MM.1S (cell line): ENCODE results near the gene IL2RA.

Experiments
- DNase-seq: peaks from one replicate; pipeline ENCODE4 v3.0.0-alpha.2; 2015
- H2AFZ ChIP-seq: fragments of 300-600 bp; sonication (generic); 2 replicates; pipeline ENCODE4 v1.6.0; 2016; ENCODE audit warnings: antibody characterized with exemption, low read length
- H3F3A ChIP-seq: fragments of 300-600 bp; sonication (generic); 2 replicates; pipeline ENCODE4 v1.6.1; 2016; ENCODE audit warnings: mild to moderate bottlenecking, antibody characterized with exemption, low read length, moderate library complexity, mixed read lengths; ENCODE audit not compliant: insufficient read depth
- H3K27ac ChIP-seq: fragments of 300-600 bp; sonication (generic); 2 replicates; pipeline ENCODE4 v1.5.1; 2016; ENCODE audit warnings: mild to moderate bottlenecking, low read length
- H3K27me3 ChIP-seq: fragments of 300-600 bp; sonication (generic); replicated peaks from 2 replicates; pipeline ENCODE4 v1.6.0; 2016; ENCODE audit warnings: low read length; ENCODE audit not compliant: insufficient read depth
- H3K36me3 ChIP-seq: fragments of 300-600 bp; sonication (generic); replicated peaks from 2 replicates; pipeline ENCODE4 v1.6.1; 2016; ENCODE audit warnings: mild to moderate bottlenecking, low read length, mixed read lengths; ENCODE audit not compliant: insufficient read depth
- H3K4me1 ChIP-seq: fragments of 300-600 bp; sonication (generic); 2 replicates; pipeline ENCODE4 v1.6.1; 2016; ENCODE audit warnings: low read length, mixed read lengths
- H3K4me2 ChIP-seq: fragments of 300-600 bp; sonication (generic); 2 replicates; pipeline ENCODE4 v1.6.0; 2016; ENCODE audit warnings: low read depth, low read length
- H3K4me3 ChIP-seq: fragments of 300-600 bp; sonication (generic); 2 replicates; pipeline ENCODE4 v1.5.1; 2016; ENCODE audit warnings: low read length, mixed read lengths
- H3K79me2 ChIP-seq: fragments of 300-600 bp; sonication (generic); 2 replicates; pipeline ENCODE4 v1.6.1; 2016; ENCODE audit warnings: mixed run types, low read length, mixed read lengths
- H3K9ac ChIP-seq: fragments of 300-600 bp; sonication (generic); 2 replicates; pipeline ENCODE4 v1.6.1; 2016; ENCODE audit warnings: low read length, mixed read lengths
- H3K9me2 ChIP-seq: fragments of 300-600 bp; sonication (generic); replicated peaks from 2 replicates; pipeline ENCODE4 v1.6.1; 2016; ENCODE audit warnings: mild to moderate bottlenecking, low read length, mixed read lengths; ENCODE audit not compliant: insufficient read depth
- H3K9me3 ChIP-seq: fragments of 300-600 bp; sonication (generic); replicated peaks from 2 replicates; pipeline ENCODE4 v1.6.1; 2016; ENCODE audit warnings: mild to moderate bottlenecking, low read length, mixed read lengths; ENCODE audit not compliant: insufficient read depth
- H4K20me1 ChIP-seq: fragments of 300-600 bp; sonication (generic); 2 replicates; pipeline ENCODE4 v1.6.1; 2016; ENCODE audit warnings: mild to moderate bottlenecking, low read length, moderate library complexity, mixed read lengths; ENCODE audit not compliant: insufficient read depth
- CTCF ChIP-seq: fragments of 300-600 bp; sonication (generic); IDR thresholded peaks from 2 replicates; pipeline ENCODE4 v1.5.1; 2016; ENCODE audit warnings: antibody characterized with exemption, low read length, mixed read lengths
- EZH2 ChIP-seq: fragments of 300-600 bp; sonication (generic); optimal IDR thresholded peaks from 2 replicates; pipeline ENCODE3; 2017; ENCODE audit warnings: low read depth, mild to moderate bottlenecking, antibody characterized with exemption, low read length, mixed read lengths
- EZH2phosphoT487 ChIP-seq: fragments of 300-600 bp; sonication (generic); IDR thresholded peaks from 2 replicates; pipeline ENCODE4 v1.6.1; 2018; ENCODE audit warnings: antibody characterized with exemption, low read length

IL2RA gene

DNA sequence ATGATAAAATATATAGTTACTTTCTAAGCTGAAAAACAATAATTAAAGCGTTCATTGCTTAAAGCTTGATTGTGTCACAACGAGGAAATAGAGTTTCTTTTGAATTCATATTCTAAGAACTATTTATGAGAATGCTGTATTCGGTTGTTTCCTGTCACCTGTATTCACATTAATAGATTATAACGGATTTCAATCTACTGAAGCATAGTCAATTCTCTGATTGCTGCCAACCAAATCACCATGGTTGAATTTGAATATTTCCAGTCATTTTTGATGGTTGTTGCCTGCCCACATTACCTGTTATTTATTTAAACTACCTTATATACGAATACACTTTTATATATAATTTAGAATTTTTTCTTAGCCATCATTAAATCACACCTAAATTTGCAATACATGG lies 22.0 kb downstream of the IL2RA start:
- Histone ChIP-seq H2AFZ (no peak overlapping the region), H3K9me2 (no peaks in the 10 kb centered on the region), H3K4me3 (no peak overlapping the region), H3K27me3 (peaks cover 79% of the 10 kb centered on the region), H3K9ac (no peak overlapping the region), H3F3A (no peaks in the 10 kb centered on the region), H3K4me2 (no peak overlapping the region), H3K36me3 (no peaks in the 10 kb centered on the region), H3K27ac (no peak overlapping the region), H4K20me1 (no peaks in the 10 kb centered on the region), H3K4me1 (no peaks in the 10 kb centered on the region), H3K9me3 (no peaks in the 10 kb centered on the region), H3K79me2 (no peaks in the 10 kb centered on the region)
- no peak for DNase-seq
- no peak for TF ChIP-seq EZH2
- no peak for TF ChIP-seq EZH2phosphoT487
- no peak for TF ChIP-seq CTCF

DNA sequence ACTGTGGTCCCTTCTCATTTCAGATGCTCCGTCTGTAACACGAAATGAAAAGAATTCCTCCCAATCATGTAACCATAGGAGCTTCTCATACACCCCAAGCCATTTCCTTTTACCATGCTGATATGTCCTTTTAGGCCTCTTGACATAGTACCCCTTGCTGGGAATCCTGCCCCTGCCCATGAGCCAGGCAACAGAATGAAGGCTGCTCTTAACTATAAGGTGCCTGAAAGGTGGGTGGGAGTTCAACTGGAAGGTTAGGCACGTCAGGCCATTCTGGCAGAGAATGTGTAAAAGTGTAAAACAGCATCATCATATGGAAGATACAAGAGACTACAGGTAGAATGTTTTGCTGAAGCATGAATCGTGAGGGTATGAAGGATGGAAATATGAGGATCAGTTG lies 22.5 kb downstream of the IL2RA start:
- Histone ChIP-seq H3K4me1 (no peaks in the 10 kb centered on the region), H3K27me3 (peaks cover 79% of the 10 kb centered on the region), H3K4me3 (no peak overlapping the region), H3K9me2 (no peaks in the 10 kb centered on the region), H3K36me3 (no peaks in the 10 kb centered on the region), H3K27ac (no peak overlapping the region), H2AFZ (no peak overlapping the region), H3F3A (no peaks in the 10 kb centered on the region), H3K9me3 (no peaks in the 10 kb centered on the region), H3K4me2 (no peak overlapping the region), H3K79me2 (no peaks in the 10 kb centered on the region), H4K20me1 (no peaks in the 10 kb centered on the region), H3K9ac (no peak overlapping the region)
- TF ChIP-seq EZH2phosphoT487: no peak
- no peak for TF ChIP-seq EZH2
- TF ChIP-seq CTCF: no peak
- no peak for DNase-seq

DNA sequence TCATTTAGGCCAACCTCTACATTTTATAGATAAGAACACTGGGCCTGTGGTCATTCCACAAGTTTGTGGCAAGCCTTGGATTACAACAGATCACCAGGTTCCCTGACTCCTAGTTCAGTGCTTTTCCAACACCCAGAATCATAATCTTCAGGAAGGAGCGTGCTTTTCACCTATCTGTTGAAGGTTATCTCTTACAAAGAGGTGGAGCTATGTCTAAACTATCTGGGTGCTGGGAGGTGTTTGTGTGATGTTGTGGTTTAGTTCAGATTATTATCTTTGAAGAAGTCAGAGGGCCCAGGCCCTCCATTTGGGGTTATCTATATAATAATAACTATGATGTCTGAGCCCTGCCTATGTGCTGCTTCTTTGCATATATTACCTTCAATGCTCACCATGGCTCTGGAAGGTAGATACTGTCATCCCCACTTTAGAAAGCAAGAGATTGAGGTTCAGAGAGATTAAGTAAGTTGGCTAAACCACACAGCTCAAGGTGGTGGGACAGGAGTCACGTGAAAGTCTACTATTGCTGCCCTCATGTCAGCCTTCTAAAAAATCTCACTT lies 24.0 kb downstream of the IL2RA start:
- H3K9me3 ChIP-seq: no peaks in the 10 kb centered on the region
- no peak overlapping the region for H3K4me3 ChIP-seq
- no peak overlapping the region for H3K4me2 ChIP-seq
- no peaks in the 10 kb centered on the region for H4K20me1 ChIP-seq
- no peaks in the 10 kb centered on the region for H3F3A ChIP-seq
- no peaks in the 10 kb centered on the region for H3K36me3 ChIP-seq
- no peaks in the 10 kb centered on the region for H3K4me1 ChIP-seq
- H3K79me2 ChIP-seq: no peaks in the 10 kb centered on the region
- no peak for TF ChIP-seq CTCF
- no peak for TF ChIP-seq EZH2
- TF ChIP-seq EZH2phosphoT487: no peak
- no peak overlapping the region for H2AFZ ChIP-seq
- H3K27me3 ChIP-seq: peaks cover 75% of the 10 kb centered on the region
- H3K27ac ChIP-seq: no peak overlapping the region
- no peaks in the 10 kb centered on the region for H3K9me2 ChIP-seq
- DNase-seq: no peak
- H3K9ac ChIP-seq: no peak overlapping the region
